Measurements from ENCODE around the gene TMEM54.
"Not testable (repeated sequence)": the region's sequence is repeated elsewhere in the genome, so short reads cannot be mapped to it uniquely, and the experiment has no call there.

TMEM54 gene

DNA sequence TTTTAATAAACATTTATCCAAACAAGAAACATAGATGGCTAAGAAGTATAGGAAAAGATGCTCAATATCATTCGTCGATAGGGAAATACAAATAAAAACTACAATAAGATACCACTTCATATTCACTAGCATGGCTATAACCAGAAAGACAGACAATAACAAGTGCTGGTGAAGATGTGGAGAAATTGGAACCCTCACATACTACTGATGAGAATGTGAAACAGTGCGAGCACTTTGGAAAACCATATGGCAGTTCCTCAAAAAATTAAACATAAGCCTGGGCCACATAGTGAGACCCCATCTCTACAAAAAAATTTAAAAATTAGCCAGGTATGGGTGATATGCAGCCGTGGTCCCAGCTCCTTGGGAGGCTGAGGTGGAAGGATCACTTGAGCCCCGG is 9.1 kb upstream of the TMEM54 start:
- CTCF ChIA-PET, result no interaction called here
- POLR2A ChIA-PET (ENCODE audit: low non-redundant PET), result no interaction called here

DNA sequence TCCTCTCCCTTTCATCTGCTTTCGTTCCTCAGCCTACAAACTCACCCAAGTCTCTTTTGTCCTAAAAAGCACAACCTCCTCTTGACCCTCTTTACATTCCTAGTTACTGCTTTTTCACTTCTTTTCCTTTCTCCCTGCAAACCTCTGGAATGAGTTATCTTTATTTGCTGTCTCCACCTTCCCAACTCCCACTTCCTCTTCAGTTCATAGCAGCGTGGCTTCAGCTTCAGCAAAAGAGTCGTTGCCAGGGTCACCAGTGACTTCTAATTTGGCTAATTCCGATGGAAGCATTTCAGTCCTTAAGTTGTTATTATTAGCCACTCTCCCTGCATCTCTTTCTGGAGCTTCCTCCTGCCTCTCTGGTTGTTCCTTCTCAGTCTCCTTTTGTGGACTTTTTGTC is 6.2 kb upstream of the TMEM54 start:
- TF ChIP-seq, protein P1, sequence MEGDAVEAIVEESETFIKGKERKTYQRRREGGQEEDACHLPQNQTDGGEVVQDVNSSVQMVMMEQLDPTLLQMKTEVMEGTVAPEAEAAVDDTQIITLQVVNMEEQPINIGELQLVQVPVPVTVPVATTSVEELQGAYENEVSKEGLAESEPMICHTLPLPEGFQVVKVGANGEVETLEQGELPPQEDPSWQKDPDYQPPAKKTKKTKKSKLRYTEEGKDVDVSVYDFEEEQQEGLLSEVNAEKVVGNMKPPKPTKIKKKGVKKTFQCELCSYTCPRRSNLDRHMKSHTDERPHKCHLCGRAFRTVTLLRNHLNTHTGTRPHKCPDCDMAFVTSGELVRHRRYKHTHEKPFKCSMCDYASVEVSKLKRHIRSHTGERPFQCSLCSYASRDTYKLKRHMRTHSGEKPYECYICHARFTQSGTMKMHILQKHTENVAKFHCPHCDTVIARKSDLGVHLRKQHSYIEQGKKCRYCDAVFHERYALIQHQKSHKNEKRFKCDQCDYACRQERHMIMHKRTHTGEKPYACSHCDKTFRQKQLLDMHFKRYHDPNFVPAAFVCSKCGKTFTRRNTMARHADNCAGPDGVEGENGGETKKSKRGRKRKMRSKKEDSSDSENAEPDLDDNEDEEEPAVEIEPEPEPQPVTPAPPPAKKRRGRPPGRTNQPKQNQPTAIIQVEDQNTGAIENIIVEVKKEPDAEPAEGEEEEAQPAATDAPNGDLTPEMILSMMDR (conservative IDR thresholded peaks at IDR 0.05; ENCODE audit: low read depth), result no peak
- DNase-seq (ENCODE audit: low spot score), result no peak
- CTCF ChIA-PET, result no interaction called here
- H3K27ac ChIP-seq, result no peak overlapping the region
- POLR2A ChIA-PET (ENCODE audit: low non-redundant PET), result no interaction called here

More for the DNA sequence above, 9.1 kb upstream of the TMEM54 start:
- TF ChIP-seq, protein P1 (conservative IDR thresholded peaks at IDR 0.05; ENCODE audit: low read depth), result no peak
- no peak overlapping the region for H3K27ac ChIP-seq
- no peak for DNase-seq (ENCODE audit: low spot score)

DNA sequence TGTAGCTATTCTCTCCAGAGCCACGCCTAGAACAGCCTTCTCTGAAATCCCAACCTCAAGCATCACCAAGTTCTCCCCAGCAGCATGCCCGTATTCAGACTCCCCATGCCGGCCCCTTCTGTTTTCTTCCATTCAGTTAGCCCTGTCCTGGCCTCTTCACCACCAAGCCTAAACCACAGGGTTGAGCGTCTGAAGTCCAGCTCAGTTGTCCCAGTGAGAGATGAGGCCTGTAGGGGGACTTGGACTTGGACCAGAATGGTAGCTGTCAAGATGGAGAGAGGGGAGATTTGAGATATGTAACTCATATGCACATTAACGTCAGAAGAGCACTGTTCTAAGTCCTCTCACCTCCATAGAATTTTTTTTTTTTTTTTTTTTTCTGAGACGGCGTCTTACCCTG is 5.5 kb upstream of the TMEM54 start:
- ChIA-PET CTCF (interaction anchor here (1.0 kb wide), 1 partner anchor 220 kb away, joined by 5 read pairs; no protein-coding TSS in a partner anchor), POLR2A (ENCODE audit: low non-redundant PET) (no interaction called here)
- TF ChIP-seq, protein P1 (conservative IDR thresholded peaks at IDR 0.05; ENCODE audit: low read depth), result no peak
- DNase-seq (ENCODE audit: low spot score), result no peak
- no peak overlapping the region for H3K27ac ChIP-seq

DNA sequence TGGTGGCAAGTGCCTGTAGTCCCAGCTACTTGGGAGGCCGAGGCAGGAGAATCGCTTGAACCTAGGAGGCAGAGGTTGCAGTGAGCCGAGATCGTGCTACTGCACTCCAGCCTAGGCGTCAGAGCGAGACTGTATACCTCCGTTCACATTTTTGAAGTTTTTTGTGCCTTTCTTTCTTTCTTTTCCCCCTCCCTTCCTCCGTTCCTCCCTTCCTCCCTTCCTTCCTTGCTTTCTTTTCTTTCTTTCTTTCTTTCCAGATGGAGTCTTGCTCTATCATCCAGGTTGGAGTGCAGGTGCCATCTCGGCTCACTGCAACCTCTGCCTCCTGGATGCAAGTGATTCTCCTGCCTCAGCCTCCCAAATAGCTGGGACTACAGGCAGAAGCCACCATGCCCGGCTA is 4.4 kb upstream of the TMEM54 start:
- H3K27ac ChIP-seq; POLR2A ChIA-PET (ENCODE audit: low non-redundant PET); DNase-seq (ENCODE audit: low spot score): not testable (repeated sequence)
- CTCF ChIA-PET, result interaction anchor here (1.0 kb wide), 1 partner anchor 221 kb away, joined by 5 read pairs; no protein-coding TSS in a partner anchor

DNA sequence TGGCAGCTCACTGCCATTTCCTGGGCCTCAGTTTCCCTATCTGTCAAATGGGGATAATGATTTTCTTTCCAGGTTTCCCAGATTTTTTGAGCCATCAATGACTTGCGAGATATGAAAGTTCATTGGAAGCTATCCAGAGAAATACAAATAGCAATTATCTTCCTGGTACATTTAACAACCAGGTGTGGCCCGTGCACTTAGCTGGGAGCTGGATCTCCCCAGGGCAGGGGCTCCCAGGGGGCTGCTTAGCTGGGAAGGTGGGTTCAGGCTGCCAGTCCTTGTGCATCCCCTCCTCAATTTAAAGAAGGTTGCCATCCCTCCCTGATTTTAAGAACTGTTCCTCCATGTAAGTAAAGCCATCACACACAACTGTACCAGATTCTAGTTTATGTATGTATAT is 3.6 kb upstream of the TMEM54 start:
- no peak for DNase-seq (ENCODE audit: low spot score)
- TF ChIP-seq, protein P1 (conservative IDR thresholded peaks at IDR 0.05; ENCODE audit: low read depth), result no peak
- no peak overlapping the region for H3K27ac ChIP-seq
- ChIA-PET CTCF (interaction anchor here (0.5 to 0.7 kb wide), 3 partner anchors 13 to 179 kb away, joined by 3 to 6 read pairs (median 4); no protein-coding TSS in a partner anchor), POLR2A (ENCODE audit: low non-redundant PET) (no interaction called here)

DNA sequence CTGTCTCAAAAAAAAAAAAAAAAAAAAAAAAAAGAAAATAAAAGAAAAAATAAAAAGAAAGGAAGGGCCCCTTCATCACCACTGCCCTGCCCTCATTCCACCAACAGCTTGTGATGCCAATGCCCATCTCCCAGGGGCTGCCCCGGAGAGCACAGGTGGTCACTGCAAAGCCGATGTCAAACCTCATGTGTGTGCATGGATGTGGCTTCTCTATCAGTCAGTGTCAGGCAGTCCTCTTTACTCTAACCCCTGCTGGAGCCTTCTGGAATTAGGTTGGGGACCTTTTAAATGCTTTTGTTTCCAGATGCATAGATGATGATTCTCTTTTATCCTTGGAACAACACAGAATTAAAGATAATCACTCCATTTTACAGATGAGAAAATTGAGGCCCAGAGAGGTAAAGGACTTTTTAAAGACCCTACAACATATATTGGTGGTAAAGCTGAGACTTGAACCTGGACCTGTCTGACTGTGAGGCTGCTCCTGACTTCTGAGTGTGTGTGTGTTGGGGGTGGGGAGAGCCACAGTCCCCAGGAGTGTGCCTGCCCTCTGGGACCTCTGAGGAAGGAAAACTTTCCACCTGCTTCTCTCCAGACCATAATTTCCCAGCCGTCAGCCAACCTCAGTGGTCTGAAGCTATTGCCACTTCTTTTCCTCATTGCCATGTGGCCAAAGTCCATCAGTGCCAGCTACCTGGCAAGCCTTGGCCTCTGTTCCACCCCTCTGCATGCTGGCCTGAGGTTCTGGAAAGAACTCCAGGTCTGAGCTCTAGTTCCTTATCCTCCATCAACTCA is 3.0 kb upstream of the TMEM54 start:
- H3K27ac ChIP-seq, result no peak overlapping the region
- TF ChIP-seq, protein P1 (conservative IDR thresholded peaks at IDR 0.05; ENCODE audit: low read depth), result no peak
- POLR2A ChIA-PET (ENCODE audit: low non-redundant PET), result no interaction called here
- CTCF ChIA-PET, result interaction anchor here (0.5 to 0.7 kb wide), 2 partner anchors 13 to 179 kb away, joined by 3 to 6 read pairs; no protein-coding TSS in a partner anchor
- no peak for DNase-seq (ENCODE audit: low spot score)

DNA sequence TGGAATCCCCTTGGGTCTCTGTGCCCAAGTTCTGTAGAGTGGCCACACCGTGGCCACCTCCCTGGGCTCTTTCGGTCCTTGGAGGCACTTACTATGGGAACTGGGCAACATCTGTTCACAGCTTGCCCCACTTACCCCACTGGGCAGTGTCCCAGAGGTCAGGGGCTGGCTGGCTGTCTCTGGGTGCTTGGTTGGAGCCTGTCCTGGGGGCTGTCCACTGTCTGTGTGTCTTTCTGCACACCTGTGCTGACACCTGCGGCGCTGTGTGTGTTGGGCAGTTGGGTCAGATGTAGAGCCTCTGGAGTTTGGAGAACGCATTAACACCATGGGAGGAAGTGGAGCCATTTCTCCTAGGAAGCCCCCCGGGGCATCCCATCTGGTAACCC is 1.3 kb upstream of the TMEM54 start:
- no peak overlapping the region for H3K27ac ChIP-seq
- no peak for DNase-seq (ENCODE audit: low spot score)
- TF ChIP-seq, protein P1 (conservative IDR thresholded peaks at IDR 0.05; ENCODE audit: low read depth), result no peak
- POLR2A ChIA-PET (ENCODE audit: low non-redundant PET), result no interaction called here
- CTCF ChIA-PET, result interaction anchor here (0.7 to 1.5 kb wide), 4 partner anchors 10 to 405 kb away, joined by 3 read pairs; no protein-coding TSS in a partner anchor
